GM18498 (cell line): ENCODE results near the gene PTPN1.
"Not testable (repeated sequence)": the region's sequence is repeated elsewhere in the genome, so short reads cannot be mapped to it uniquely, and the experiment has no call there.

Experiments
- ATAC-seq: cut with Tn5 transposase; IDR thresholded peaks from one replicate; pipeline ENCODE4 v1.9.1; 2021; ENCODE audit warnings: mild to moderate bottlenecking, moderate library complexity; ENCODE audit not compliant: unreplicated experiment

The PTPN1 gene

DNA sequence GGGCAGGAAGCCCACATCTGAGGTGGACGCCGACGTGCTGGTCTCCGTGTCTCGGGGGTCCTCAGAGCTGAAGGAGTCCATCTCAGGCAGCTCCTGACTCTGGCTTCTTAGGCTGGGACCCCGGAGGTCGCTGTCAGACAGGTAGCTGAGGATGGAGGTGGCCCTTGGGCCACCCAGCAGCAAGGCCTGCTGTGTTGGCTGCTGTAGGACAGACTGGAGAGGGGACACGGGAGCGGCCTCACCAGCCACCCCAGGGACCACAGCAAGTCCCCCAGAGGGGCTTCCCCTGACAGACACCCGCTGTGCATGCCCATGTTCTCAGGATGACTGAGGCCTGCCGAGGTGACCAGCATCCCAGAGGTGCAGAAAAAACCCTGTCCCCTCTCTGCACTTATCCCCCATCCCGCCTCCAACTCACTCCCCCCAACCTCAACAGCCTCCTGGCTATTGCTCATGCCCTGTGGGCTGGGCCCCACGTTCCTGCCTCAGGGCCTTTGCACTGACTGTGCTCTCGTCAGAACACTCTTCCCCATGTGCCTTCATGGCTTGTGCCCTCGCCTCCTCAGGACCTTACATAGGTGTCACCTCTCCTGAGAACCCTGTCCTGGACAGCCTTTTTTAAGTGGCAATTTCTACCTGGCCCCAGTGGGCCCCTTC lies 92.4 kb downstream of the PTPN1 start:
- ATAC-seq, result no peak

DNA sequence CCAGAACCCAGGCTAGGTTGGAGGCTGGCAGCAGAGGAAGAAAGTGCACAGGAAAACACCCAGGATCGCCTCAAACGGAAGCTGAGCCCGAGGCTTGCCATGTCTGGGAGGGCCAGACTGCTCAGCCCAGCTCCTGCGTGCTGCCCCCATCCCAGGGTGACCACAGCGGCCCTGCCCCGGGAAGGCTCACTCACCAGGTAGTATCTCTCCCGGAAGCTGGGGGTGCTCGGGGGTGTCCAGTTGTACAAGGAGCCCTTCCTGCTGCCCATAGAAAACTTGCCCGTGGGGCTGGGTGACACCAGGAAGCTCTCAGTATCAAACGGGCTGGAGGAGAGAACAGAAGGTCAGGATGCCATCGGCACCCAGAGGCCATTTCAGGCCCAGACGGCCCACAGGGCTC lies 94.3 kb downstream of the PTPN1 start:
- ATAC-seq, result no peak

DNA sequence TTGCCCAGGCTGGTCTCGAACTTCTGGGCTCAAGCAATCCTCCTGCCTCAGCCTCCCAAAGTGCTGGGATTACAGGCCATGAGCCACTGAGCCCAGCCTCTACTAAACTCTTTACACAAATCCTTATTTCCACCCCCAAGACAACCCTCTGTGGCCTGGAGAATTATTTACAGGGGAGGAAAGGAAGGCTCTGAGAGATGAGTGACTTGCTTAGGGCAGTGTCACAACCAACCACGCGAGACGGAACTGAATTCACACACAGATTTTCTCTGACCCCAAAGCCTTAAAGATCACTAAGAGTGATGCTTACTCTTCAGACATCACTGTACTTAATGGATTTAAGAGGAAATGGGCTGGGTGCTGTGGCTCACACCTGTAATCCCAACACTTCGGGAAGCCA lies 95.0 kb downstream of the PTPN1 start:
- ATAC-seq, result no peak

GRCh38 chr20:50607436-50607835 lies 97.3 kb downstream of the PTPN1 start:
- ATAC-seq, result no peak

DNA sequence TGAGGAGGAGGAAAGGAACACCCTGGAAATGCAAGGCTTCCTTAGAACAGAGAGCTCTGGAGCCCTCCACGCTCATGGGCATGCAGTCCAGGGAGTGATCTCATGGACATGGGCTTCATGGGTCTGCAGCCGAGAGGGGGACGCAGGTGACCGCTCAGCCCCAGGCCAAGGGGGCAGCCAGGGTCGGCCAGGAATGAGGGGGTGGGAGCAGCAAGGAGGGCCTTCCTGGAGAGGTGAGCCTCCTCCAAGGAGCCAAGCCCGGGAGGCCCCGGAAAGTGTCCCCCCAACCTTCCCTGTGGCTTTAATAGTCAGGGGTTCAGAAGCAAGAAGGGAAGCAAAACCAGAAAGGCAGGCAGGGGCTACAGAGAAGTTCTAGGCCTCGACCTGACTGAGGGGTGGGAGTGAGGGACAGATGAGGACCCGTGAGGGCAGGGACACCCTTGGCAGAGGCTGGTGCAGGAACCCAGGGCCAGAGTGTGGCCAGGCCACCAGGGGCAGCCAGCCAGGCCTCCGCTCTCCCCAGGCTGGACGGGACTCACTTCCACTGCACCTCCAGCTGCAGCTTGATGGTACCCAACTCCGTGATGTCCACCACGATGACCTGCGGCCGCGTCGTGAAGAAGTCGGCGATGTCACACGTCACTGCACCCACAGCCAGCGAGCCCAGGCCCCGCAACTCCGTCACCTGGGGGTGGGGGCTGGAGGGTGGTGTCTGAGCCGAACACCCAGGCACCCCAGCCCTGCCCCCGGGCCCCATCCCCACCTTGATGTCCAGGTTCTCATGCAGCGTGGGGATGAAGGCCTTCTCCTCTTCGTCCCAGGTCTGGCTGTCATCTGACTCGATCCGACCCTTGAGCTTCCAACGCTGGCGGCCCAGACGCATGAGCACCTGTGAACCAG lies 97.9 kb downstream of the PTPN1 start:
- no peak for ATAC-seq

DNA sequence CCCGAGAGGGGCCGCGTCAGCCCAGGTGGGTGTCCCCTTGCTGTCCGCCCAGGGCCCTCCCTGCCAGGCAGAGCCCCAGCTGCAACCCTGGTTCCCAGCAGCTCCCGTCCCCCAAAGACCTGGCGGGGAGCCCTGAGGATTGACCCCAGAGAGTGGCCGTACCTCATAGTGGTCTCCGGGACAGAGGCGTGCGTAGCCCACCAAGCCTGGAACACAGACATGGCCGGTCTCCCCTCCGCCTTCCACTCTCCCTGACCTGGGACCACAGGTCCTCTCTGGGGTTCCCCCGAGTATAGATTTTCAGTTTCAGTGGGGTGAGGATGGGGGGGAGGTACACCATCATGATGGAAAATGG lies 98.5 kb downstream of the PTPN1 start:
- ATAC-seq, result no peak

DNA sequence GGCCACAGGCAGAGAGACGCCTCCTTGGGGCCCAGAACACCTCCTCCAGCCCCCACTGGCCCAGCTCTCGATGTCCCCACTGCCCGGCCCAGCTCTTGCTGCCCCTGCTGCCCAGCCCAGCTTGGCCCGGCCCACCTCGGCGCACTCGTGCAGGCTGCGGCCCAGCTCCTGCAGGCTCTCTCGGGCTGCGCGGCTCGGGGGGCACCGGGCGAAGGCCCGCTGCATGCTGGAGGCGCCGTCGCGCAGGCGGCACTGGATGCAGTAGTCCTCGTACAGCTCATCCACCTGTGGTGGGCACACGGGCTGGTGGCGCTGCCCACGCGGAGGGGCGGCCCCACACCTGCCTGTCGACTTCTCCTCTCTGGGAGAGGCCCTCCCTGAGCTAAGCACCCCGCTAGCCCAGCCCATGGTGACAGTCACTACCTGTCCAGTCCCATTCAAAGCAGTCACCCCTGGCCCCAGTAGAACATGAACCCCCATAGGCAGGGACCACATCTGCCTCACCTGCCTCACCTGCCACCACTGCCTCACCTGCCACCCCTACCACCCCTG lies 99.3 kb downstream of the PTPN1 start:
- no peak for ATAC-seq

DNA sequence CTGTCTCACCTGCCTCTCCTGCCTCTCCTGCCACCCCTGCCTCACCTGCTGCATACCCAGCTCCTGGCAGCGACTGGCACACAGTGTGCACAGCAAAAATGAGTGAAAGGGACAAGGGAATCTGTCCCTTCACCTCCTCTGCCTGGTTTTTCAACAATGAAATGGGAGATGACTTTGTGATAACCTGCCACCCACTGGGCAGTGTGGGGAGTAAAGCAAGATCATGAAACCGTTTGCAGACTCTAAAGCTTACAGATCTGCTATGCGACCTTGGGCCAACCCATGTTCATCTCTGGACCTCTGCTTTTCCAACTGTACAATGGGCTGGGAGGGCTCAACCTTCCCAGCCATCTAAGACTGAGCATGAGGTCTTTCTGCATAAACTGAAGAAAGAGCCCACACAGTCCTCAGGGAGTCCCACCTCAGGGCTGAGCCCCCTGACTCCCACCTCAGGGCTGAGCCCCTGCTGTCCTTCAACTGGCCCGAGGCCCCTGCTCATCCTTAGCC lies 100.1 kb downstream of the PTPN1 start:
- no peak for ATAC-seq

GRCh38 chr20:50611128-50611810 lies 101.1 kb downstream of the PTPN1 start:
- ATAC-seq, result no peak

DNA sequence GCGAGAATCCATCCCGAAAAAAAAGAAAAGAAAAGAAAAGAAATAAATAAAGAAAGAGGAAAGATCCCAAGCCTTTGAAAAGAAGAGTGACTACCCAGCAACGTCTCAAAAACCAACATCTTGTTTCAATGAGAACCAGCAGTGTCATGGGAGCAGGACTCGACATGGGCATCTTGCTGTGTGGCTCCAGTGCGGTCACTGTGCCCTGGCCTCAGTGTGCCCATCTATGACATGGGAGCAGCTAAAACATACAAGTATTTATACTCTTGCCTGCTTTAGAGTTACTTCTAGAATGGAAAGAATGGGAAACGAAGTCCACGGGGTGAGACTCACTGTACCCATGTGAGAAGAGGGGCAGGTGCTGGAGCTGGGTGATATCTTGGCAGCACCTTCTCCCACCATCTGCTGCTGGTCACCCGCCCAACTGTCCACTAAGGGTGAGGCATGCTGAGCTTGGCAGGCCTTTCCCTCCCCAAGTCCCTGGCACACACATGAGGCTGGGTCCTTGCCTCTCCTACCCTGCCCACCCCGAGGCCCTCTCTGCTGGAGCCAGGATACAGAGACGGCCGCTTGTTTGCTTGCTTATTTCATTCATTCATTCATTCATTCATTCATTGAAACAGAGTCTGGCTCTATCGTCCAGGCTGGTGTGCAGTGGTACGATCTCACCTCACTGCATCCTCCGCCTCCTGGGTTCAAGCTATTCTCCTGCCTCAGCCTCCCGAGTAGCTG lies 103.4 kb downstream of the PTPN1 start:
- ATAC-seq, result no peak

- ATAC-seq, result no peak
Measured at GRCh38 chr20:50615407-50615806, 105.2 kb downstream of the PTPN1 start.

GRCh38 chr20:50617022-50617421 lies 106.8 kb downstream of the PTPN1 start:
- ATAC-seq, result no peak

GRCh38 chr20:50618537-50618936 lies 108.4 kb downstream of the PTPN1 start:
- ATAC-seq, result no peak

DNA sequence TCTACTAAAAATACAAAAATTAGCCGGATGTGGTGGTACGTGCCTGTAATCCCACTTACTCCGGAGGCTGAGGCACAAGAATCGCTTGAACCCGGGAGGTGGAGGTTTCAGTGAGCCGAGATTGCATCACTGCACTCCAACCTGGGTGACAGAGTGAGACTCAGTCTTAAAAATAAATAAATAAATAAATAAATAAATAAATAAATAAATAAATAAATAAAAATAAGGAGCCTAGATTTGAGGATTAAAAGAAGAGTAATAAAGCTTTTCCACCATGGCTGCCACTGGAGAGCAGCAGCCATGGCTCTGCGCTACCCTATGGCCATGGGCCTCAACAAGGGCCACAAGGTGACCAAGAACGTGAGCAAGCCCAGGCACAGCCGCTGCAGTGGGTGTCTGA lies 110.3 kb downstream of the PTPN1 start:
- not testable (repeated sequence) for ATAC-seq

DNA sequence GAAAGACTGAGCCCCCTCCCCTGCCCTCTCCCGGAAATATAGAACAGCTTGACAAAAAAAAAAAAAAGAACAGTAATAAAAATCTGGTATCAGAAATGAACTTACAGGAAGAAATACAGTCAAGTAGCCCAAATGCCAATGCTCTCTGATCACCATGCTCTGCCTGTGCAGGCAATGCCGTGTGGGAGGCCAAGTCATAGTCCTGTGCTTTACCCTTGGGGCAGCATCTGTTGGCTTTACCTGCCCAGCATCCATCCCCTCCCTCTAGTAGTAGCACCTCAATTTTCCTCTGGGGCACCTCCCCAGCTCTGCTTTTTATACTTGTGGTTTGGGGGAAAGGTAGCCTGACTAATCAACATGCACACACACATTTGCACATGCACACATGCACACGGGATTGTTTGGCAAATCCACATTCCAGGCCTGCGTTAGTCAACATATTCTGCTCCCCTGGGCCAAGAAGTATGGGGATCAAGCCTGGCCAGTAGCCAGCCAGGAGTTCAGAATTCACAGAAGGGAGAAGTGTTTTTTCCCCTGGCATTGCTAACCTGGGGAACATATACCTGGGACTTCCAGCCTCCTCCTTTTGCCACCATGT lies 111.0 kb downstream of the PTPN1 start:
- ATAC-seq, result no peak

DNA sequence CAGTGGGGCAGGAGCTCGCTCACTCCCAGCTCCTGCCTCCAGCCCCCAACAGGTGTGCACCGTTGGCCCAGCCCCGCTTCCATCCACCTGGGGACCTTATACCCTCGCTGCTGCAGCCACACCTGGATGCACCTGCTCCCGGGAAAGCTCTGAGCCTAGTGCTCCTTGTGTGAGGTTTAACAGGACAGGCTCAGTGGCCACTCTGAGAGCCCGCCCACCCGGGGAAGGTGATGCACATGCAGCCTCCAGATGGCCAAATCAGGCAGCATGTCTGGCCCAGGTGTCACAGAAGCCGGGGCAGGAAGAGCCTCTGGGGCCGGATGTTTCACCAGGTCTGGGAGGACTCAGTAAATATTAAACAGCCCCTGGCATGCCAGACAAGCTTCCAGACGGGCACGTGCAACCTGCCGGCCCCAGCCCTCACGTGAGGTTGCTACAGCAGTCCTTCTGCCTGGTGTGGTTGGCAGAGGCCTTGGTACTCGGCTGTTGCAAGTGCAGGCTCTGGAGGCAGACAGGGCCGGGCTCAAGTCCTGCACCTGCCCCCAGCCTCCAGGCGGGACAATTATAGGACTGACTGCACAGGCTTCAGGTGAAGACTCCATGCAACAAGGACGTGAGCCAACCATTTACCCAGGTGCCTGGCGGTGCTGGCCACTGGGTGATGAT lies 114.3 kb downstream of the PTPN1 start:
- no peak for ATAC-seq

GRCh38 chr20:50625986-50626677 lies 115.9 kb downstream of the PTPN1 start:
- ATAC-seq, result no peak

GRCh38 chr20:50627747-50628146 lies 117.6 kb downstream of the PTPN1 start:
- no peak for ATAC-seq

- ATAC-seq, result no peak
Measured at GRCh38 chr20:50628332-50628731, 118.1 kb downstream of the PTPN1 start.
